GM19035 (cell line): ENCODE results near the gene CYTIP.

Source experiments
- ATAC-seq: cut with Tn5 transposase; IDR thresholded peaks from one replicate; pipeline ENCODE4 v1.9.1; 2021; ENCODE audit not compliant: unreplicated experiment

CYTIP gene

DNA sequence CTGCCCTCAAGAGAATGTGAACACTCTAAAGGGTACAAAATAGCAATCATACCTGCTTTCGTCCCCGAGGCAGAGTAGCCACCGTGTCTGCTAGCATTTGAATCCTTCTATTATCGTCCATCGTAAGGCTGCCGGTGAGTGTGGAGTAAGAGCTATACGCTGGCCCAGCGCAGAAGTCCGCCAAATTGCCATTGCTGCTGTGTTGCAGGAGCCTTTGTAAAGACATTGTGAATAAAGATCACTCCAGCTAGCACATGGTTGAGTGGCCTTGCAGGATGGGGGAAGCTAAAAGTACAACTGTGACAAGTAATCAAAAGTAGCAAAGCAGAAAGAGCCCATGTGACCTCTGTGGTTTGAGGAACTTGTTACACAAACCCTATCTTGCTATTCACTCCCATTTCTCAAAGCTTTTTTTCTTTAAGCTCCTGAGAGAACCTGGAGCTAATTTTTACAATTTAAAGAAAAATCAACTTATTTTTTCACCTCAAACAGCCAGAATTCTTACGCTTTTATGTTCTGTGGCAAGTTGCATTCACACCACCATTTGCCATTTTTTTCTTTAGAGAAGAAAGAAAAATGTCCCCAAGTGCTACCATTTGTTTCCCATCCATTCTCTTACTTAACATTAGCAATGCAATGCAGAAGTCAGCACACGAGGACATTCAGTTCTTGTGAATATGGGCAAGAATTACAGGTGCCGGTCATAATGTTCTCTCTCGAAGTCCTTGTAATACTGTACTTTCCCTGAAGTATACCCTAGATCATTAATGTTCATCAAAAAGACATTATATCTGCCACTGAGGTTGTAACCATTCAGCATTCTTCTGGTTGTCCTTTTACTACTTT is at the start of gene CYTIP:
Gene CYTIP (minus strand): TSS at position 295 of the 846 bp plus-strand sequence. CDS start 69 bp downstream, at position 226.
- peak; percentile 43 for ATAC-seq

DNA sequence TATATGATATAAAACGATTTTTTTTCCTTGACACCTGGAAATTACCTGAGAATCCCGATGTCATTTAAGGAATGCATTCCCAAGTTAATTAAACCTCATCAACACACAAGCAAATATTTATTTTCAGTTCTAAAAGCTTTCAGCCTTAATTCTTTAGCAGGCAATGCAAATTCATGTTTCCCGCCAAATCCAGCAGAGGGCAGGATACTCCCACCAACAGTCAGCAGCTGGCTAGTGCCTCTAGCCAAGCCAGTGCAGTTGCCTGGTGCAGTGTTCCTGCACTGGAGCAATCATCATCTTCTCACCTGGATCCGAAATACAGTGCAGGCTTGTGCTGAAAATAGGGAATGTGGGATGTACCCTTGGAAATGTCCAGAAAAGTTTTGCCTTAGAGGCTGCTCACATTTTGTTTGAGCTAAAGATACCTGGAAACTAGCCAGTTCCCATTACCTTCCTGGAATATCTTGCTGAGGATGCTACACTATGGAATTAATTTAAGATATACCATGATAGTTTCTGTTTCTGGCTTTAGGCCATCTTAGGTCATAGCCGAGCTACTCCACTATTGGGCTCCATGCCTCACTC is 48.4 kb upstream of the CYTIP start:
- ATAC-seq = peak; percentile 96

DNA sequence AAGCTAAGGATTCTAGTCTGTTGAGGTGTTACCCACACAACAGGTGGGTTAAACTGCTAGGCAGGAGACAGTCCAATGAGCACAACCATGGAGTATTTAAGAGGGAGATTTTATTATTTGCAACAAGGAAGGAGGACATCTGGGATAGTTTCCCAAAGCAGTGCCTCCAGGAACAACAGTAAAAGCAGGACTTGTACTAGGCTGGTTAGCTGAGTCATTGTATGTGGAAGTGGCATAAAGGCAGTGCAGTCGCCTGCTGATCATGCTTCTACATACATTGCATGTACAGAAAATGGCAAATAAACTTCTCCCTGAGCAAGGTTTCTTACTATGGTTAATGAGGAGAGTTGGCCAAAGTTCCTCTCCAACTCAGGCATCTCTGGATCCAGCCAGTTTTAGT is 46.1 kb upstream of the CYTIP start:
- ATAC-seq = no peak

DNA sequence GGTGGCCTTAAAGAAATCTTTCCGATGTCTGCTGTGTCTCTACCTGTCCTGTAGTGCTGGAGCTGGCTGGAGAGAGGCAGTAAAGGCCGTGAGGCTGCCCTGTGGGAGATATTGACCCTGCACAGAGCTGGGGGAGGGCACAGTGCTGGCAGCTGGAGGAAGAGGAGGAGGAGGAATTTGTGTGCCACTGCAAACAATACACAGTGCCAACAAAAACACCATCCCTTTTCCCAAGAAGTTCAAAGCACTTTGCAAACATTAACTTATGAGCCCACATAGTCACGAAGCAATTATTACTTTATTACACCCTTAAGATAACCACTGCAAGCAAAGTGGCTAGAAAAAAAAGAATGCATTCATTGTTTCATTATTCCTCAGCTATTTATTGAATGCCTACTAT is 45.0 kb upstream of the CYTIP start:
- ATAC-seq = no peak

DNA sequence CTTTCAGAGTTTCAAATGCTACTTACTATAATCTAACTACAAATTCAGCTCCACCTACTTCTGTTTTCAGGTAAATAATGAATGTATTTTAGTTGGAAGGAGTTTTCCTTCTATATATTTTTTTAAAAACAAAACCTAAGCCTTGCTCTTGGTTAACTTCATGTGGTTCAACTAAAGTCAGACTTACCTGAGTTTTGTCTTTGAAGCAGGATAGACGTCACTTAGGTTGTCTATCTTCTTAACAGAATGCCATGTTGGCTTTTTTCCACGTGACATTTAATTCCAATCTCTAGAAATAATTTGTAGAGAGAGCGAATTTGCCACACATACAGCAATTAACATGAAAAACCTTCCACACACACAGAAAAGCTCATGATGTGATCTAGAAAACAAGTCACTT is 43.9 kb upstream of the CYTIP start:
- no peak for ATAC-seq

DNA sequence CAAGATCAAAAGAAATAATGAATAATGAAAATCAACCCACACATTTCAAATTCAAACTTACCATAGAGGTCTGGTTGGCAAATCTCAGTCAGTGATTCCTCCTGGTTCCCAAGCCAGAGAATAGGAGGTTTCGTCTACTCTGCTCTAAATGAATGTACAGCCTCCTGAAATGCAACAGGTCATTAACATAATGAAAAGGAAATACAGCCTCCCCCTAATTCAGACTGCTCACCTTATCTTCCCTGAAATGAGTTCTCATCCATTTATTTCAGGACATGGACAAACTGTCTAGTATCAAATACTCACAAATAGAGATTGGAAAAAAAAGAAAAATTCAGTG is 43.4 kb upstream of the CYTIP start:
- no peak for ATAC-seq

DNA sequence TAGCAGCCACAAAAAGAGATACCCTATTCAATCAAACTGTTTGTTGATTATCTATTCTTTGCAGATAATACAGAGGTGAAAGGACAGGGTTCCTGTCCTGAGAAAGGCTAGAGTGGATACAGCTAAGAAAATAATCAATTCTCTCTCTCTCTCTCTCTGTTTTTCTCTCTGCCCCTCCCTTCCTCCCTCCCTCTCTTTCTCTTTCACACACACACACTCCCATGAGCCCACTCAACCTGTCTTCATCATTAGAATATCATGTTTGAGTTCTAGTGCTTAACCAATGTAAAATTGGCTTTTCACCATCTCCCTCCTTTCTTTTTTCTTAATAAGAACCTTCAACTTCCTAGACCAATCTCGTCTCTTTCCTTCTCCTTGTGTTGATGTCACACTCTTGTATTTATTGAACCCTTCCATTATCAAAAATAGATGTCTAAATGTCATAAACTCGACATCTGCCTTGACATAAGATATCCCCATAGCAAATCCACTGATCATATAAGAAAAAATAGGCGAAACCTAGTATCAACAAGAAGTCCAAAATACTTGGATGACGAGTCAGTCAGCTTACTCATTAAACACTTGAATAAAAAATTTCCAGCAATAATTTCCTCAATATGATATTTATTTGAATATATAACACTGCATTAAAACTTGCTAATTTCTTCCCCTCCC is 42.8 kb upstream of the CYTIP start:
- no peak for ATAC-seq

DNA sequence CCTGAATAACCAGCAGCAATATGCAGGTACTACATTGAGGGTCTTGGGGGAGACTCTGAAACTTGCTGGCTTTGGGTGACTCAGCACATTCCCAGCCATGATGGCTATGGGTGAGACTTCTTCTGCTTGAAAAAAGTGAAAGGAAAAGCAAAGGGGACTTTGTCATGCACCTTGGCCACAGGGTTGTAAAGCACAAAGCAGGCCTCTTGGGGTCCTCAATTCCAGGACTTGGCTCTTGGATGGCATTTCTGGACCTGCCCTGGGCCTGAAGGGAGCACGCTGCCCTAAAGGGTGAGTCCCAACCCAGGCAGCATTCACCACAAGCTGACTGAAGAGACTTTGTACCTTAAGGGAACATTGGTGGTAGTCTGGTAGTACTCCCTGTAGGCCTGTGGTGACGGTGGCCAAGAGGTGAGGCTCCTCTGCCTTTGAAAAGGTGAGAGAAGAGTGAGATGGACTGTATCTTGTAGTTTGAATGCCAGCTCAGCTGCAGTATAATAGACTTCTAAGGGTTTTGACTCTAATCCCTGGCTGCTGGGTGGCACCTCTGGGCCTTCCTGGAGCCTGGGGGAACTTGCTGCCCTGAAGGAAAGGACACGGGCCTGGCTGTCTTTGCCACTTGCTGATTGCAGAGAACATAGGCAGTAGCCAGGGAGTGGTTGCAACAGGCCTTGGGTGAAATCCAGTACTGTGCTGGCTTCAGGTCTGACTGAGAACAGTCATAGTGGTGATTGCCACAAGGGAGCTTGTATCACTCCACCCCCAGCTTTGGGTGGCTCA is 36.5 kb upstream of the CYTIP start:
- peak; percentile 81 for ATAC-seq

DNA sequence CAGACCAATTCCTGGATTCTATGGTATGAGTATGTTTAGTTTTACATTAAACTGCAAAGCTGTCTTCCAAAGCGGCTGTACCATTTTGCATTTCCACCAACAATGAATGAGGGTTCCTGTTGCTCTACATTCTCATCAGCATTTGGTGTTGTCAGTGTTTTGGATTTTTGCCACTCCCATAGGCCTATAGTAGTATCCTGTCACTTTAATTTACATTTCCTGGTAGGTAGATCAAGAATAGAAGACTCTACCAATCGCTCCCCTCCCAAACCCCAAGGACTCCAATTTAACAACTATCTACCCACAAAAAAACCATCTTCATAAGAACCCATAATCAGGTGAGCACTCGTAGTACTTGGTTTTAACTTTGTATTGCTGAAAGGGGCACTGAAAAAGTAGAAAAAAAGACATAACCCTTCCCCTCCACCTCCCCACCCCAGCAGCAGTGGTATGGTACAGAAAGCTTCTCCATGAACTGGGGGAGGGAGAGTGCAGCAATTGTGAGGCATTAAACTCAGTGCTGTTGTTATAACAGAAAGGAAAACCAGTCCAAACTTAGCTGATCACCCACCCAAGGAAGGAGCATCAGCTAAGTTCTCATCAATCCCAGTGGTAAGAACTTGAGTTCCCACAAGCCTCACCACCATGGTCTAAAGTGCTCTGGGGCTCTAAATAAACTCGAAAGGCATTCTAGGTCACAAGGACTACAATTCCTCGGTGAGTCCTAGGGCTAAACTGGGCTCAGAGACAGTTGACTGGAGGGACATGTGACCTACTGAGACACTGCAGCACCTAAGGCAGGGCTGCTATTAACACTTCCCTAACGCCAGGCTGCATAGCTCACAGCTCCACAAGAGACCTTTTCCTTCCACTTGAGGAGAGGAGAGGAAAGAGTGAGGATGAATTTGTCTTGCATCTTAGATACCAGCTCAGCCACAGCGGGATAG is 35.5 kb upstream of the CYTIP start:
- ATAC-seq = peak; percentile 34

DNA sequence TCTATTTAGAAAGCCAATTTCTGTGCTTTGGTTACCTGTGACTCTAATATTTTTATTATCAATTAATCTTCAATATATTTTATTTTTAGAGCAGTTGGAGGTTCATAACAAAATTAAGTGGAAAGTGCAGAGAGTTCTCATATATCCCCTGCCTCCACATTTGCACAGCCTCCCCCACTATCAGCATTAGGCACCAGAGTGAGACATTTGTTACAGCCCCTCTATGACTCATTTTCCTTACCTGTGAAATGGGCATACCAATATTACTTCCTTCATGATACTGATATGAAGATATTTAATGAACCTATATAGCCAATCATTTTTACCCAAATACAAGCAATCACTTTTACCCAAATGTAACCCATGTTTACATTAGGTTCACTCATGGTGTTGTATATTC is 34.0 kb upstream of the CYTIP start:
- ATAC-seq = no peak

DNA sequence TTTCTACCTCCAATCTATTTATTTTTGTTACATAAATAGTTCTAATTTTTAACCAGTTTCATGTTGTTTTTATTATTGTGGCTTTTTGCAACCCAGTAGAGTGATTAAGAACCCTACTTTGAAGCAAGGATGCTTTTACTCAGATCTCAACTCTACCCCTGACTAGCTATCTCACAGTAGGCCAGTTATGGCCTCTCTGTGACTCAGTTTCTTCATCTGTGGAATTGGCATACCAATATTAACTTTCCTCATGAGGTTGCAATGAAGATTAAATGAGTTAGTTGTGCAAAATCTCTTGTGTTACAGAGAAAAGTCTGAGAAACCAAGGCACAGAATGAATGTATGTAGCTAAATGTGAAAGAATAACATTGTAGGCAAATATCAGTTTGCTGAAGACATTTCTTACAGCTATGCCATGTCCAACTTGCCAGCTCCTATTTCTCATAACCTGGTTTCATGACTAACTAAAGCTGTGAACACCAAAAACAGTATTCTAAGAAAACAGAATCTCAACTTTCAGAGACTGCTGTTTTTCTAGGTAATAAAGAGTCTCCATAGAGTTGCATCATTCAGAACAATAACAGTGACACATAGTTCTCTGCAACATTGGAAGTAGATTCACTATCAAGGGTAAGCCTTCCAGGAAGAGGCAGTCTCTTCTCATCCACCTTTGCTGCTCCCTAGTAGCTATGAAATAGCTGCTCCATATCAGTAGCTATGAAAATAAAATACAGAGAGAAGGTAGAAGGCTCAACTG is 33.2 kb upstream of the CYTIP start:
- ATAC-seq = no peak

DNA sequence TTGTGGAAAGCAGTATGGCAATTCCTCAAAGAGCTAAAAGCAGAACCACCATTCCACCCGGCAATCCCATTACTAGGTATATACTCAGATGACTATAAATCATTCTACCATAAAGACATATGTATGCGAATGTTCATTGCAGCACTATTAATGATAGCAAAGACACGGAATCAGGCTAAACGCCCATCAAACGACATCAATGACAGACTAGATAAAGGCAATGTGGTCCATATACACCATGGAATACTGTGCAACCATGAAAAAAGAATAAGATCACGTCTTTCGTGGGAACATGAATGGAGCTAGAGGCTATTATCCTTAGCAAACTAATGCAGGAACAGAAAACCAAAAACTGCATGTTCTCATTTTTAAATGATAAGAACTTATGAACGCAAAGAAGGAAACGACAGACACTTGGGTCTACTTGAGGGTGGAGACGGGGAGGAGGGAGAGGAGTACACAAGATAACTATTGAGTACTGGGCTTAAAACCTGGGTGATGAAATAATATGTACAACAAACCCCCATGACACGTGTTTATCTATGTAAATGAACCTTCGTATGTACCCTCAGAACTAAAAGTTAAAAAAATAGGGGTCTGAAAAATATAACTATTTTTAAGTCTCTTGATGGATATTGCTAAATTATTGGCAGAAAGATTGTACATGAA is 32.0 kb upstream of the CYTIP start:
- ATAC-seq = no peak

DNA sequence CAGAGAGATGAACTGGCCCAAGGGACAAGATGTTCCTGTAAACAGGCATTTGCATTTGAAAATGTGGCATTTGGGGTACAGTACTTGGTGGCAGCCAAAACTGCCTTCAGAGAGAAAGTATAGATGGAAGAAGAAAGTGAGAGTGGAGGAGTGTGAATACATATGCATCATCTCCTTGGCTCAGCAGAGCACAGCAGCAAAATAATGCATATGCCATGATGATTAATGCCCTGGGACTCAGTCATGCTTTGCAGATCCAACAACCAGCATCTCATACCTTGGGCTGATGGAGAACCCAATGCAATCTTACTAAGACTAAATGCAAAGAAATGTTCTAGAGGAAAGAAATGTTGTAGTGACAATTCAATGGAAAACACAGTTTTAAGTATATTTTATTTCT is 29.7 kb upstream of the CYTIP start:
- ATAC-seq = no peak

DNA sequence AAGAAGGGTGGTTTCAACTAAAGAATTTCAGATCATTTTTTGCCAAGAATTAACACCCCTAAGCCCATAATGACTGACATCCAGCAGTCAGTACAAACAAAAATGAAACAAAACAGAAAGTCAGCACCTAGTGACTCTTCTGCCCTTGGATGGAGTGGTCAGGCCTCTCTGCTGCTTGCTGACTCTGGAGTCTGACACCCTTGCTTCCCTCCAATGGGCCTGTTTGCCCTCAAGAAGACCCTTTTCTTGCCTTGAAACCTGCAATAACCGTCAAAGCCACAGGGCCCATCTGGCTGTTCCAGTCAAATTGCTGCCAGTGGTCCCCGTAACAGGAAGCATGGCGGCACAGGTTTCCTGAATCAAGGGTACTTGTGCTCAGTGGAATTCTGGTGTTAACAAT is 27.2 kb upstream of the CYTIP start:
- ATAC-seq = peak; percentile 28

DNA sequence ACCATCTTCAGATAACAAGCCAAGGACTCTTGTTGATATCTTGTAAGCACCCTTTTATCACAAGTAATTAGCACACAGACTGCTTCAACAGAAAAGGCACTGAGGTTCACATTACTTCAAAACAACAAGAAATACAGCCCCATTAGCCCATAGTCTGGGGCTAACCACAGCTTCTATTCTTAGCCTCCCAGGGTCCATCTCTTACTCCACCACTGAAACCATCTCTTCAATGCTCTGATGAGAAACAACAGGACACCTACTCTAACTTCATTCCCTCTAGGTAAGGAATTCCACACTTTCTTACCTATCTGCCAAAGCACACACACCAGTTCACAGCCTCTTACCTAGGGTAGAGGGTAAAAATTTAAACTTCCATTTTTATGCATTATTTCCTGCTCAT is 26.4 kb upstream of the CYTIP start:
- ATAC-seq = peak; percentile 49

DNA sequence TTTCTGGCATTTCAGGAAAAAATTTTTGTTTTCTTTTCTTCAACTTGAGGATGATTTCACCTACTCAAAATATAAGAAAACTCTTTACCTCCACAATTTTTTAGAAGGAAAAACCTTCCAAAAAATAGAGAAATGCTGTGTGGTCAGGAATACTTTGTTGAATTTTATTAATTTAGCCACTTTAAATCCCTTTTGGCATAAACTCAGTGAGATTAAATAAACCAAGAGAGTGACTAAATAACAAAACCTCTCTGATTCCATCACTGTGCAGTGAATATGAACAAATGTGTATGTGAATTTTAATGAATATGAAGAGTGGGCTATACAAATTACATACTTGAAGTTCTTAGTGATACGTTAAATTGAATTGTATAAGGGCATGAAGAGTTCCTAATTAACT is 25.8 kb upstream of the CYTIP start:
- no peak for ATAC-seq

DNA sequence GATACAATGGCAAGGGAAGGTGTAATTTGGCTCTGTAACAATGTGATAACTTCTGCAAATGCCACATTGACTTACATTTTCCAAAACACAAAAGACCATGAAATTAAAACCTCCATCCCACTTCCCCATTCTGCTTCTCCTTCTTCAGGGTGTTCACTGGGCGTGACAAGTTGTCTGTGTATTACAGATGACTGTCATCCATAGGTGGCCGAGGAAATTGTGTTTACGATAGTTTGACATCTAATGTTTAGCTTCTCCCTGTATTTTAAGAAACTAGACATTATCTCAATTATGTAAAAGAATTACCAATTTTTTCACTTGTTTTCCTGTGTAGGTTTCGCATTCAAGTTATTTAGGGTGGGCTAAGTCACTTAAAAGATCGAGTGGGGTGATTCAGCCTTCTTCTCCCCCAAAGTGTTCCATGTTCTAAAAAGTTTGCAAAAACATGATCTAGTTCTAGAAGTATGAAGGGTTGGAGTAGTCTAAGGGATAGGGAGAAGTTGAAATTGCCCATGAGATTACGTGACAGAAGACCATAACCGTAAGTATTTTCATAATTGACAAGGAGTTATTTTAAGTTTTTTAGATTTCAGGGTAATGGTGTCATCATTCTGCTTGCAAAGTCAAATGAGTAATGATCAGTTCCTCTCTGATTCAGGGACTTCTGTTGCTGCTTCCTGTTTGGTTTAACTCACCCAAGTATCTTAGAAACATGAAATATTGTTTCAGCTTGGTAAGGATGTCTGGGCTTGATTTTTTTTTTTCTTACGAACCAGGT is 25.2 kb upstream of the CYTIP start:
- ATAC-seq = peak; percentile 80

DNA sequence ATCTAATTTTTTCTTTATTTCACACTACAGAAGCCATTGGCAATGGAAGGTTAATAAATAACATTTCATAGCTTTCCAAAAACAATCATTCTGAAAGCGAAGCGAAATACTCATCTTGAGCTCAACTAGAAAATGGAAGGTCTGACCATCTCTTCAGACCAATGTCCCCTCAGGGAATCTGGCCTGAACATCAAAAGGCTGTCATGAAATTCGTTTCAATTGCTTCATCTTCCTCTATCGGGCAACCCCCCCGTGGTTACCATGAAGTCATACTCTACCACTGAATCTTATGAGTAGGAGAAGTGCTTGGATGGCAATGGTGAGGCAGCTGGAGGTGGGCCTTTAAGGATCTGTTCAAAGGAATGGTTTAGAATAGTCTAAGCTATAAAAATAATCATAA is 22.9 kb upstream of the CYTIP start:
- no peak for ATAC-seq
